Spleen (tissue), 7 donors: ENCODE measurements around the gene SUPT20HL2.

ENCODE experiments used
- POLR2A ChIP-seq, 3 donors: fragments of 450-650 bp; IDR thresholded peaks; one replicate each; pipeline ENCODE4 v1.5.1; 2017; ENCODE audit warnings: antibody characterized with exemption in 3 of 3, mild to moderate bottlenecking in 1 of 3
- TF ChIP-seq, protein P1 (sequence below), 11 experiments: fragments of 200-600 bp in 7 of 11; fragments of 450-650 bp in 4 of 11; sonication (generic) in 4 of 11; IDR thresholded peaks in 8 of 11; conservative IDR thresholded peaks in 3 of 11; 1 replicate in 7 of 11; 2 replicates in 4 of 11; pipeline versions ENCODE4 v1.4.0 to v1.8.0; 2016 to 2021; ENCODE audit warnings: antibody characterized with exemption in 11 of 11, inconsistent platforms in 4 of 11, mild to moderate bottlenecking in 1 of 11
- donor health status: DM: no; HTN: no; CAD: no; lungs with moderate emphysema.
- donor health status: DM: no; HTN: no; CAD: no.
- donor health status: DM: no; HTN: no; CAD: no.

DNA sequence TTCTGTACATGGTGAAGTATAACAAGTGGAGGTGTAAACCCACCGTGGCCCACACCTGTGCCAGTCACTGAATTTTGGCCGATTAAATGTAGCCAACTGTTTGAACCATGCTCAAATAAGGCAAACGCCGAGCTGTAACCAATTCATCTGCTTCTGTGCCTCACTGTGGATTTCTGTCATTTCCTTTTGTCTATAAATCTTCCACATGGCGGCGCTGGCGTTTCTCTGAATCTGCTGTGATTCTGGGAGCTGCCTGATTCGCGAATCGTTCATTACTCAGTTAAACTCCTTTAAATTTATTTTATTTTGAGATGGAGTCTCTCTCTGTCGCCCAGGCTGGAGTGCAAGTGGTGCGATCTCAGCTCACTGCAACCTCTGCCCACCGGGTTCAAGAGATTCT is 19.2 kb downstream of the SUPT20HL2 start:
- TF ChIP-seq POLR2A (IDR thresholded peaks at IDR 0.05) = no peak
- TF ChIP-seq, protein P1, sequence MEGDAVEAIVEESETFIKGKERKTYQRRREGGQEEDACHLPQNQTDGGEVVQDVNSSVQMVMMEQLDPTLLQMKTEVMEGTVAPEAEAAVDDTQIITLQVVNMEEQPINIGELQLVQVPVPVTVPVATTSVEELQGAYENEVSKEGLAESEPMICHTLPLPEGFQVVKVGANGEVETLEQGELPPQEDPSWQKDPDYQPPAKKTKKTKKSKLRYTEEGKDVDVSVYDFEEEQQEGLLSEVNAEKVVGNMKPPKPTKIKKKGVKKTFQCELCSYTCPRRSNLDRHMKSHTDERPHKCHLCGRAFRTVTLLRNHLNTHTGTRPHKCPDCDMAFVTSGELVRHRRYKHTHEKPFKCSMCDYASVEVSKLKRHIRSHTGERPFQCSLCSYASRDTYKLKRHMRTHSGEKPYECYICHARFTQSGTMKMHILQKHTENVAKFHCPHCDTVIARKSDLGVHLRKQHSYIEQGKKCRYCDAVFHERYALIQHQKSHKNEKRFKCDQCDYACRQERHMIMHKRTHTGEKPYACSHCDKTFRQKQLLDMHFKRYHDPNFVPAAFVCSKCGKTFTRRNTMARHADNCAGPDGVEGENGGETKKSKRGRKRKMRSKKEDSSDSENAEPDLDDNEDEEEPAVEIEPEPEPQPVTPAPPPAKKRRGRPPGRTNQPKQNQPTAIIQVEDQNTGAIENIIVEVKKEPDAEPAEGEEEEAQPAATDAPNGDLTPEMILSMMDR (IDR thresholded peaks at IDR 0.05 in 8 of 11, conservative IDR thresholded peaks at IDR 0.05 in 3 of 11) = no peak
